ENCODE data around the gene LRRIQ1. TPM values are rescaled to one million over a fixed set of nuclear protein-coding genes. Genes with fewer than 3 reads are reported as not detected.

Gene LRRIQ1
- total and polyA plus RNA-seq, 2 of the 4 experiments (the other 2 are of a cell fraction): under 0.01 to 0.05 TPM

- ChIA-PET POLR2A (ENCODE audit: unreplicated experiment) (no interaction called here), CTCF (no interaction called here)
- no CpG with 5 or more reads among the region's 4 CpGs for WGBS, 2 experiments (ENCODE audit: extremely low coverage in 2 of 2, insufficient read length in 1 of 2)
Measured at GRCh38 chr12:85266356-85266755, 230.2 kb downstream of the LRRIQ1 start.

More at GRCh38 chr12:85266356-85266755, 230.2 kb downstream of the LRRIQ1 start:
- Histone ChIP-seq H4K5ac (ENCODE audit: low read depth, low read length) (no peak overlapping the region), H3K56ac (ENCODE audit: extremely low read depth, insufficient read depth, low read length) (no peak overlapping the region), H2BK20ac (ENCODE audit: low read depth, low read length) (no peak overlapping the region), H3K18ac (ENCODE audit: low read depth, low read length) (no peak overlapping the region), H2BK5ac (ENCODE audit: low read depth, low read length, poor library complexity, severe bottlenecking) (no peak overlapping the region), H2BK120ac (ENCODE audit: low read depth, low read length) (no peak overlapping the region), H3K9ac (ENCODE audit: low read depth, low read length) (no peak overlapping the region), H3K36me3 (ENCODE audit: control insufficient read depth, insufficient read depth, low read length) (no peaks in the 10 kb centered on the region), H2AFZ (replicated peaks; ENCODE audit: low read length, poor library complexity) (no peak overlapping the region), H2AK9ac (replicated peaks; ENCODE audit: low read depth, low read length, poor library complexity) (no peak overlapping the region), H2BK15ac (ENCODE audit: low read depth, low read length) (no peak overlapping the region), H2AK5ac (ENCODE audit: low read depth, low read length) (no peak overlapping the region), H4K91ac (ENCODE audit: insufficient read depth, low read depth, low read length) (no peak overlapping the region), H3K4me2 (ENCODE audit: low read depth, low read length) (no peak overlapping the region), H4K20me1 (ENCODE audit: insufficient read depth, low read length) (no peaks in the 10 kb centered on the region), H3K23ac (ENCODE audit: low read depth, low read length) (no peak overlapping the region), H3K14ac (replicated peaks; ENCODE audit: low read depth, low read length) (no peak overlapping the region), H3K27ac (ENCODE audit: insufficient read depth, low read length) (no peak overlapping the region), H3K9me1 (ENCODE audit: insufficient read depth, low read length) (no peaks in the 10 kb centered on the region), H3K4me3 (ENCODE audit: insufficient read depth, low read depth, low read length) (no peak overlapping the region), H3K9me3 (ENCODE audit: control insufficient read depth, insufficient read depth, low read length) (no peaks in the 10 kb centered on the region), H3K4ac (ENCODE audit: low read depth, low read length) (no peak overlapping the region), H3K4me1 (ENCODE audit: control insufficient read depth, insufficient read depth, low read length) (no peaks in the 10 kb centered on the region), H4K8ac (ENCODE audit: low read depth in 2 of 2, low read length in 2 of 2) (no peak overlapping the region), H3K79me1 (ENCODE audit: low read depth in 1 of 2, low read length in 2 of 2) (no peaks in the 10 kb centered on the region), H3K27me3 (ENCODE audit: control insufficient read depth, insufficient read depth, low read length) (no peaks in the 10 kb centered on the region)
- ATAC-seq (ENCODE audit: low read depth) (no peak), DNase-seq (no peak)
- in situ Hi-C loops (cut with MboI; ENCODE audit: low sequenced_read_pairs): no loop called here
- TF ChIP-seq CTCF (conservative IDR thresholded peaks at IDR 0.05; ENCODE audit: low read depth, low read length) (no peak), SMC3 (IDR thresholded peaks at IDR 0.05; ENCODE audit: low read depth, low read length) (no peak), NFE2L2 (IDR thresholded peaks at IDR 0.05; ENCODE audit: low read depth, low read length) (no peak), MAFK (IDR thresholded peaks at IDR 0.05; ENCODE audit: low read depth, low read length) (no peak), CHD1 (IDR thresholded peaks at IDR 0.05; ENCODE audit: low read depth, low read length) (no peak), ELK1 (IDR thresholded peaks at IDR 0.05; ENCODE audit: borderline replicate concordance, low read depth, low read length) (no peak), BHLHE40 (IDR thresholded peaks at IDR 0.05; ENCODE audit: low read depth, low read length) (no peak), RCOR1 (IDR thresholded peaks at IDR 0.05; ENCODE audit: insufficient replicate concordance, low read length) (no peak), MAZ (IDR thresholded peaks at IDR 0.05; ENCODE audit: borderline replicate concordance, low read depth, low read length) (no peak), FOS (IDR thresholded peaks at IDR 0.05; ENCODE audit: low read depth, low read length) (no peak), USF2 (IDR thresholded peaks at IDR 0.05; ENCODE audit: low read depth, low read length) (no peak), MXI1 (IDR thresholded peaks at IDR 0.05; ENCODE audit: borderline replicate concordance, low read depth, low read length) (no peak), RFX5 (IDR thresholded peaks at IDR 0.05; ENCODE audit: low read depth, low read length) (no peak), POLR2A (IDR thresholded peaks at IDR 0.05; ENCODE audit: low read depth, low read length) (no peak), RAD21 (IDR thresholded peaks at IDR 0.05; ENCODE audit: low read length) (no peak), CEBPB (IDR thresholded peaks at IDR 0.05; ENCODE audit: low read depth, low read length) (no peak)
- dilution Hi-C loops (cut with HindIII; ENCODE audit: low sequenced_read_pairs, unreplicated experiment): no loop called here
- BruUV-seq (replicated peaks): no TSS peak
- intact Hi-C loops (cut with micrococcal nuclease): no loop called here
